IMR-90 (cell line): ENCODE results near the gene RNF215. TPM values are rescaled to one million over a fixed set of nuclear protein-coding genes. Genes with fewer than 3 reads are reported as not detected.

Experiments used
- ATAC-seq: fragments of 200-7000 bp; cut with Tn5 transposase; 2 replicates; pipeline ENCODE4 v1.9.1; 2020; ENCODE audit warnings: low read depth, mild to moderate bottlenecking, moderate library complexity
- BruUV-seq: library from RNA; stranded (reverse); fragments of 400-500 nt; replicated peaks from 2 replicates; lab custom pipeline; 2021; lab: Mats Ljungman, UMichigan
- CTCF ChIA-PET: fragments of 300-600 bp; formaldehyde crosslinking; extraction: SDS; loops from one replicate; lab custom pipeline; 2021; ENCODE audit warnings: antibody characterized with exemption; lab: Yijun Ruan, JAX
- POLR2A ChIA-PET: fragments of 300-600 bp; sonication (Branson Sonifier 250); formaldehyde crosslinking; loops from one replicate; lab custom pipeline; 2022; ENCODE audit warnings: antibody characterized with exemption; ENCODE audit not compliant: unreplicated experiment; lab: Charles Lee
- DNase-seq: peaks from one replicate; pipeline ENCODE4 v3.0.0; 2013
- H2AFZ ChIP-seq: replicated peaks from 2 replicates; pipeline ENCODE3; 2013; ENCODE audit warnings: low read length, mild to moderate bottlenecking; ENCODE audit not compliant: poor library complexity
- H2AK5ac ChIP-seq: 2 replicates; pipeline ENCODE4 v1.6.1; 2013; ENCODE audit warnings: low read depth, low read length, inconsistent platforms
- H2AK9ac ChIP-seq: replicated peaks from 2 replicates; pipeline ENCODE3; 2013; ENCODE audit warnings: mild to moderate bottlenecking, low read depth, low read length, moderate library complexity; ENCODE audit not compliant: poor library complexity
- H2BK120ac ChIP-seq: 2 replicates; pipeline ENCODE4 v1.6.1; 2013; ENCODE audit warnings: low read depth, low read length, inconsistent platforms
- H2BK15ac ChIP-seq: 3 replicates; pipeline ENCODE4 v1.6.1; 2013; ENCODE audit warnings: low read depth, low read length, inconsistent platforms
- H2BK20ac ChIP-seq: 2 replicates; pipeline ENCODE4 v1.6.1; 2013; ENCODE audit warnings: low read depth, mild to moderate bottlenecking, inconsistent platforms, low read length, moderate library complexity
- H2BK5ac ChIP-seq: 2 replicates; pipeline ENCODE4 v1.6.1; 2013; ENCODE audit warnings: mild to moderate bottlenecking, low read depth, low read length, inconsistent platforms; ENCODE audit not compliant: poor library complexity, severe bottlenecking
- H3K14ac ChIP-seq: replicated peaks from 2 replicates; pipeline ENCODE4 v1.6.1; 2013; ENCODE audit warnings: low read depth, low read length, inconsistent platforms
- H3K18ac ChIP-seq: 2 replicates; pipeline ENCODE4 v1.6.1; 2013; ENCODE audit warnings: low read depth, low read length, control low read depth
- H3K23ac ChIP-seq: 2 replicates; pipeline ENCODE4 v1.6.1; 2013; ENCODE audit warnings: low read depth, low read length, inconsistent platforms
- H3K27ac ChIP-seq: 2 replicates; pipeline ENCODE4 v1.5.1; 2013; ENCODE audit warnings: mild to moderate bottlenecking, control low read depth, low read length; ENCODE audit not compliant: insufficient read depth
- H3K27me3 ChIP-seq: 2 replicates; pipeline ENCODE4 v1.6.1; 2013; ENCODE audit warnings: low read length; ENCODE audit not compliant: control insufficient read depth, insufficient read depth
- H3K36me3 ChIP-seq: 2 replicates; pipeline ENCODE4 v1.6.1; 2013; ENCODE audit warnings: low read length, mixed read lengths; ENCODE audit not compliant: control insufficient read depth, insufficient read depth
- H3K4ac ChIP-seq: 2 replicates; pipeline ENCODE4 v1.6.1; 2013; ENCODE audit warnings: low read depth, low read length, inconsistent platforms
- H3K4me1 ChIP-seq: 2 replicates; pipeline ENCODE4 v1.6.1; 2013; ENCODE audit warnings: low read length, mixed read lengths; ENCODE audit not compliant: control insufficient read depth, insufficient read depth
- H3K4me2 ChIP-seq: 2 replicates; pipeline ENCODE4 v1.6.1; 2013; ENCODE audit warnings: low read depth, mild to moderate bottlenecking, control low read depth, low read length, moderate library complexity
- H3K4me3 ChIP-seq: 2 replicates; pipeline ENCODE4 v1.5.1; 2013; ENCODE audit warnings: low read depth, mild to moderate bottlenecking, control low read depth, low read length, moderate library complexity; ENCODE audit not compliant: insufficient read depth
- H3K56ac ChIP-seq: 2 replicates; pipeline ENCODE4 v1.6.1; 2013; ENCODE audit warnings: low read length, inconsistent platforms; ENCODE audit not compliant: insufficient read depth; ENCODE audit errors: extremely low read depth
- H3K79me1 ChIP-seq, 2 experiments: 2 replicates each; pipeline ENCODE4 v1.6.1; 2013; ENCODE audit warnings: low read length in 2 of 2, inconsistent platforms in 1 of 2, low read depth in 1 of 2
- H3K9ac ChIP-seq: 2 replicates; pipeline ENCODE4 v1.6.1; 2013; ENCODE audit warnings: low read depth, low read length, control low read depth
- H3K9me1 ChIP-seq: 2 replicates; pipeline ENCODE4 v1.6.1; 2013; ENCODE audit warnings: low read length, inconsistent platforms; ENCODE audit not compliant: insufficient read depth
- H3K9me3 ChIP-seq: 2 replicates; pipeline ENCODE4 v1.6.1; 2013; ENCODE audit warnings: low read length; ENCODE audit not compliant: control insufficient read depth, insufficient read depth
- H4K20me1 ChIP-seq: 2 replicates; pipeline ENCODE4 v1.6.1; 2013; ENCODE audit warnings: low read length, inconsistent platforms; ENCODE audit not compliant: insufficient read depth
- H4K5ac ChIP-seq: 2 replicates; pipeline ENCODE4 v1.6.1; 2013; ENCODE audit warnings: mild to moderate bottlenecking, low read depth, low read length, control low read depth
- H4K8ac ChIP-seq, 2 experiments: 2 replicates each; pipeline ENCODE4 v1.6.1; 2013; ENCODE audit warnings: low read depth in 2 of 2, low read length in 2 of 2, control low read depth in 1 of 2, inconsistent platforms in 1 of 2
- H4K91ac ChIP-seq: 2 replicates; pipeline ENCODE4 v1.6.1; 2013; ENCODE audit warnings: low read depth, low read length, inconsistent platforms; ENCODE audit not compliant: insufficient read depth
- CHD1 ChIP-seq: IDR thresholded peaks from 2 replicates; pipeline ENCODE4 v1.6.1; 2012; ENCODE audit warnings: low read depth, low read length, improper control_type of control experiment
- FOS ChIP-seq: fragments of 150-350 bp; IDR thresholded peaks from 2 replicates; pipeline ENCODE4 v1.6.1; 2016; ENCODE audit warnings: low read depth, low read length
- MAFK ChIP-seq: IDR thresholded peaks from 2 replicates; pipeline ENCODE4 v1.6.1; 2012; ENCODE audit warnings: low read depth, low read length, improper control_type of control experiment
- MXI1 ChIP-seq: IDR thresholded peaks from 2 replicates; pipeline ENCODE4 v1.6.1; 2012; ENCODE audit warnings: low read depth, mild to moderate bottlenecking, low read length, moderate library complexity, borderline replicate concordance
- RAD21 ChIP-seq: IDR thresholded peaks from 2 replicates; pipeline ENCODE4 v1.6.1; 2012; ENCODE audit warnings: low read length, improper control_type of control experiment
- RFX5 ChIP-seq: IDR thresholded peaks from 2 replicates; pipeline ENCODE4 v1.8.0; 2012; ENCODE audit warnings: low read depth, mild to moderate bottlenecking, low read length, moderate library complexity
- SMC3 ChIP-seq: fragments of 150-350 bp; IDR thresholded peaks from 2 replicates; pipeline ENCODE4 v1.6.1; 2016; ENCODE audit warnings: low read depth, mild to moderate bottlenecking, antibody characterized with exemption, low read length, moderate library complexity
- WGBS, 2 experiments: methylation state at CpG; one replicate each; pipeline versions ENCODE4 v1.1.5 to v1.1.7; 2013; ENCODE audit warnings: missing lambda C conversion rate in 2 of 2; ENCODE audit not compliant: insufficient read length in 1 of 2; ENCODE audit errors: extremely low coverage in 2 of 2; 5-methylcytosine and 5-hydroxymethylcytosine counted together
- dilution Hi-C: fragments of 300-500 bp; cut with HindIII; formaldehyde crosslinking; loops from one replicate; pipeline ENCODE4 v1.14.3; 2018; ENCODE audit warnings: low sequenced_read_pairs; ENCODE audit not compliant: unreplicated experiment
- in situ Hi-C: fragments of 300-500 bp; cut with MboI; formaldehyde crosslinking; loops from 3 replicates; pipeline ENCODE4 v1.14.3; 2019; ENCODE audit warnings: low sequenced_read_pairs, inconsistent platforms, mixed read lengths
- intact Hi-C: fragments of 100-400 bp; cut with micrococcal nuclease; formaldehyde crosslinking; loops from 2 replicates; pipeline ENCODE4 v1.10.0; 2022
- polyA plus RNA-seq, 3 experiments: library from polyadenylated mRNA; depleted of rRNA; stranded (reverse); fragments of >200 nt; gene quantifications; 2 replicates each; pipeline ENCODE4 v1.2.3, GENCODE V29; 2012; ENCODE audit warnings: low replicate concordance in 1 of 3
- total RNA-seq: library from RNA; depleted of rRNA; stranded (reverse); fragments of >200 nt; gene quantifications from 2 replicates; pipeline ENCODE4 v1.2.3, GENCODE V29; 2012
- TF ChIP-seq, protein P1 (sequence below): conservative IDR thresholded peaks from 2 replicates; pipeline ENCODE4 v1.5.1; 2012; ENCODE audit warnings: mild to moderate bottlenecking, low read depth, low read length, improper control_type of control experiment
- TF ChIP-seq, protein P2 (sequence below): fragments of 150-350 bp; IDR thresholded peaks from 2 replicates; pipeline ENCODE4 v1.6.1; 2017; ENCODE audit warnings: mild to moderate bottlenecking, antibody characterized with exemption, low read length, low read depth

The RNF215 gene
- total and polyA plus RNA-seq, 2 of the 4 experiments (the other 2 are of a cell fraction), result 15.8 to 21.9 TPM

GRCh38 chr22:30356449-30357235 is 30.6 kb downstream of the RNF215 start, which contains the start of the genes CCDC157 and SF3A1 (continued):
- TF ChIP-seq MAFK, result no peak
- TF ChIP-seq FOS, result peak; percentile 5; the same call in 1 of the 2 replicates

- Histone ChIP-seq H3K36me3 (peaks cover 27% of the 10 kb centered on the region), H2AK9ac (no peak overlapping the region), H2AFZ (no peak overlapping the region), H3K9me1 (peaks cover 15% of the 10 kb centered on the region), H3K4ac (no peak overlapping the region), H3K27me3 (no peaks in the 10 kb centered on the region), H2BK5ac (no peak overlapping the region), H3K4me3 (no peak overlapping the region), H3K4me2 (no peak overlapping the region), H3K18ac (no peak overlapping the region), H3K56ac (no peak overlapping the region), H3K9me3 (no peaks in the 10 kb centered on the region), H3K14ac (no peak overlapping the region), H2BK15ac (no peak overlapping the region), H4K20me1 (peaks cover 39% of the 10 kb centered on the region), H4K8ac (no peak overlapping the region), H3K79me1 (peaks cover 26 to 63% of the 10 kb centered on the region in 2 experiments), H3K9ac (no peak overlapping the region), H4K91ac (no peak overlapping the region), H2AK5ac (no peak overlapping the region), H4K5ac (no peak overlapping the region), H3K27ac (no peak overlapping the region), H2BK120ac (no peak overlapping the region), H3K23ac (no peak overlapping the region), H3K4me1 (peaks cover 12% of the 10 kb centered on the region), H2BK20ac (no peak overlapping the region)
- dilution Hi-C loops (no loop called here), in situ Hi-C loops (no loop called here), intact Hi-C loops (no loop called here)
- no TSS peak for BruUV-seq
- POLR2A ChIA-PET, result no interaction called here
- DNase-seq (no peak), ATAC-seq (no peak)
- no peak for TF ChIP-seq MAFK
- TF ChIP-seq, protein P1, sequence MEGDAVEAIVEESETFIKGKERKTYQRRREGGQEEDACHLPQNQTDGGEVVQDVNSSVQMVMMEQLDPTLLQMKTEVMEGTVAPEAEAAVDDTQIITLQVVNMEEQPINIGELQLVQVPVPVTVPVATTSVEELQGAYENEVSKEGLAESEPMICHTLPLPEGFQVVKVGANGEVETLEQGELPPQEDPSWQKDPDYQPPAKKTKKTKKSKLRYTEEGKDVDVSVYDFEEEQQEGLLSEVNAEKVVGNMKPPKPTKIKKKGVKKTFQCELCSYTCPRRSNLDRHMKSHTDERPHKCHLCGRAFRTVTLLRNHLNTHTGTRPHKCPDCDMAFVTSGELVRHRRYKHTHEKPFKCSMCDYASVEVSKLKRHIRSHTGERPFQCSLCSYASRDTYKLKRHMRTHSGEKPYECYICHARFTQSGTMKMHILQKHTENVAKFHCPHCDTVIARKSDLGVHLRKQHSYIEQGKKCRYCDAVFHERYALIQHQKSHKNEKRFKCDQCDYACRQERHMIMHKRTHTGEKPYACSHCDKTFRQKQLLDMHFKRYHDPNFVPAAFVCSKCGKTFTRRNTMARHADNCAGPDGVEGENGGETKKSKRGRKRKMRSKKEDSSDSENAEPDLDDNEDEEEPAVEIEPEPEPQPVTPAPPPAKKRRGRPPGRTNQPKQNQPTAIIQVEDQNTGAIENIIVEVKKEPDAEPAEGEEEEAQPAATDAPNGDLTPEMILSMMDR, result no peak
- TF ChIP-seq, protein P2, sequence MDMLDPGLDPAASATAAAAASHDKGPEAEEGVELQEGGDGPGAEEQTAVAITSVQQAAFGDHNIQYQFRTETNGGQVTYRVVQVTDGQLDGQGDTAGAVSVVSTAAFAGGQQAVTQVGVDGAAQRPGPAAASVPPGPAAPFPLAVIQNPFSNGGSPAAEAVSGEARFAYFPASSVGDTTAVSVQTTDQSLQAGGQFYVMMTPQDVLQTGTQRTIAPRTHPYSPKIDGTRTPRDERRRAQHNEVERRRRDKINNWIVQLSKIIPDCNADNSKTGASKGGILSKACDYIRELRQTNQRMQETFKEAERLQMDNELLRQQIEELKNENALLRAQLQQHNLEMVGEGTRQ, result no peak
- TF ChIP-seq CHD1, result no peak
- TF ChIP-seq RAD21, result no peak
- no peak for TF ChIP-seq MXI1
- TF ChIP-seq RFX5, result no peak
- TF ChIP-seq SMC3, result no peak
- TF ChIP-seq FOS, result no peak
- CTCF ChIA-PET, result no interaction called here
- WGBS, 2 experiments, result 89% methylated on average over 3 of the region's 5 CpGs; no CpG with 5 or more reads in 1 of the 2 experiments
Observed at GRCh38 chr22:30354644-30355043, 32.6 kb downstream of the RNF215 start.
